Panc1 (cell line): ENCODE results near the gene STARD8.

Experiments
- CTCF ChIP-seq: fragments of 450-650 bp; IDR thresholded peaks from 2 replicates; pipeline ENCODE4 v1.5.1; 2017; ENCODE audit warnings: mild to moderate bottlenecking
- POLR2AphosphoS5 ChIP-seq: IDR thresholded peaks from 2 replicates; pipeline ENCODE4 v1.6.1; 2012; ENCODE audit warnings: mild to moderate bottlenecking, low read depth, low read length, moderate library complexity
- REST ChIP-seq, 2 experiments: IDR thresholded peaks; 2 replicates each; pipeline ENCODE4 v1.6.1; 2011 to 2012; ENCODE audit warnings: low read depth in 2 of 2, control low read depth in 1 of 2, low read length in 1 of 2, mild to moderate bottlenecking in 1 of 2, moderate library complexity in 1 of 2; ENCODE audit not compliant: insufficient read depth in 1 of 2
- SIN3A ChIP-seq: IDR thresholded peaks from 2 replicates; pipeline ENCODE4 v1.6.1; 2012; ENCODE audit warnings: low read depth, mild to moderate bottlenecking, low read length, moderate library complexity, borderline replicate concordance; ENCODE audit not compliant: insufficient read depth
- TCF7L2 ChIP-seq: IDR thresholded peaks from 2 replicates; pipeline ENCODE4 v1.6.1; 2011; ENCODE audit warnings: mild to moderate bottlenecking, low read depth, low read length, inconsistent platforms

GRCh38 chrX:68723491-68724155, 76.2 kb downstream of the STARD8 start:
- TF ChIP-seq CTCF (no peak), POLR2AphosphoS5 (no peak), REST (IDR thresholded peaks at IDR 0.05; ENCODE audit: insufficient read depth in 1 of 2, low read depth in 2 of 2, low read length in 1 of 2) (no peak), SIN3A (no peak), TCF7L2 (no peak)
